HEK293T (cell line): Measurements from ENCODE around the gene PATL2.

ENCODE experiments used
- BHLHE40 ChIP-seq: fragments of 450-650 bp; IDR thresholded peaks from 2 replicates; pipeline ENCODE4 v1.6.1; 2016; ENCODE audit warnings: mild to moderate bottlenecking, moderate library complexity, borderline replicate concordance
- ELF4 ChIP-seq: fragments of 450-650 bp; IDR thresholded peaks from 2 replicates; pipeline ENCODE4 v1.6.1; 2017; ENCODE audit warnings: antibody characterized with exemption
- FOXA1 ChIP-seq: fragments of 450-650 bp; IDR thresholded peaks from 2 replicates; pipeline ENCODE4 v1.6.1; 2016; ENCODE audit warnings: mild to moderate bottlenecking
- FOXK2 ChIP-seq: fragments of 450-650 bp; IDR thresholded peaks from 2 replicates; pipeline ENCODE4 v1.6.1; 2016; ENCODE audit warnings: mild to moderate bottlenecking
- HDGF ChIP-seq: fragments of 450-650 bp; IDR thresholded peaks from 2 replicates; pipeline ENCODE4 v1.6.1; 2017; ENCODE audit warnings: antibody characterized with exemption, borderline replicate concordance
- LEF1 ChIP-seq: fragments of 450-650 bp; IDR thresholded peaks from 2 replicates; pipeline ENCODE4 v1.6.1; 2017; ENCODE audit warnings: mild to moderate bottlenecking, borderline replicate concordance
- NFRKB ChIP-seq: fragments of 450-650 bp; IDR thresholded peaks from 2 replicates; pipeline ENCODE4 v1.6.1; 2016; ENCODE audit warnings: mild to moderate bottlenecking, moderate library complexity
- SP1 ChIP-seq: fragments of 450-650 bp; IDR thresholded peaks from 2 replicates; pipeline ENCODE4 v1.6.1; 2017
- SUZ12 ChIP-seq: fragments of 450-650 bp; IDR thresholded peaks from 2 replicates; pipeline ENCODE4 v1.6.1; 2016; ENCODE audit warnings: mild to moderate bottlenecking
- TARDBP ChIP-seq: fragments of 450-650 bp; IDR thresholded peaks from 2 replicates; pipeline ENCODE4 v1.6.1; 2016

GRCh38 chr15:44692659-44693058 is 18.5 kb downstream of the PATL2 start:
- TF ChIP-seq FOXK2 (no peak), SP1 (no peak), NFRKB (no peak), FOXA1 (no peak), LEF1 (no peak), TARDBP (no peak), HDGF (no peak), ELF4 (no peak), BHLHE40 (no peak), SUZ12 (no peak)
